Germinal center (tissue), 1 donor: ENCODE results near the gene PARM1.

Experiments used
- DNase-seq: peaks from one replicate; pipeline ENCODE4 v3.0.0; 2012; ENCODE audit warnings: mixed read lengths, low spot score

The PARM1 gene

GRCh38 chr4:75030649-75031235, 97.8 kb downstream of the PARM1 start:
- no peak for DNase-seq

GRCh38 chr4:75031775-75032174, 98.9 kb downstream of the PARM1 start:
- no peak for DNase-seq

- DNase-seq: no peak
Measured at GRCh38 chr4:75034523-75034922, 101.6 kb downstream of the PARM1 start.

GRCh38 chr4:75035321-75035720, 102.4 kb downstream of the PARM1 start:
- no peak for DNase-seq

- DNase-seq: peak; percentile 15
Measured at GRCh38 chr4:75036046-75036830, 103.3 kb downstream of the PARM1 start.

- no peak for DNase-seq
Measured at GRCh38 chr4:75037252-75037651, 104.3 kb downstream of the PARM1 start.

- DNase-seq: no peak
Measured at GRCh38 chr4:75038376-75038775, 105.5 kb downstream of the PARM1 start.

- no peak for DNase-seq
Measured at GRCh38 chr4:75040703-75041102, 107.8 kb downstream of the PARM1 start.

GRCh38 chr4:75042601-75043208, 109.8 kb downstream of the PARM1 start:
- no peak for DNase-seq

- no peak for DNase-seq
Measured at GRCh38 chr4:75046226-75046625, 113.3 kb downstream of the PARM1 start.

GRCh38 chr4:75046641-75047040, 113.7 kb downstream of the PARM1 start:
- peak; percentile 16 for DNase-seq

GRCh38 chr4:75048208-75048879, 115.4 kb downstream of the PARM1 start:
- DNase-seq: no peak

- no peak for DNase-seq
Measured at GRCh38 chr4:75051431-75051830, 118.5 kb downstream of the PARM1 start.

- no peak for DNase-seq
Measured at GRCh38 chr4:75053352-75053751, 120.4 kb downstream of the PARM1 start.

GRCh38 chr4:75054078-75054477, 121.2 kb downstream of the PARM1 start:
- DNase-seq: no peak

GRCh38 chr4:75056277-75056676, 123.4 kb downstream of the PARM1 start:
- DNase-seq: no peak

GRCh38 chr4:75057369-75057768, 124.5 kb downstream of the PARM1 start:
- no peak for DNase-seq

- no peak for DNase-seq
Measured at GRCh38 chr4:75058486-75058885, 125.6 kb downstream of the PARM1 start.

GRCh38 chr4:75063433-75063832, 130.5 kb downstream of the PARM1 start:
- DNase-seq: no peak

GRCh38 chr4:75065909-75066308, 133.0 kb downstream of the PARM1 start:
- DNase-seq: no peak

- DNase-seq: peak; percentile 20
Measured at GRCh38 chr4:75069493-75070074, 136.7 kb downstream of the PARM1 start.

- DNase-seq: no peak
Measured at GRCh38 chr4:75071317-75071716, 138.4 kb downstream of the PARM1 start.
